GM12891 (cell line): ENCODE data around the gene JUN.

ENCODE experiments used
- PAX5 ChIP-seq: IDR thresholded peaks from 2 replicates; pipeline ENCODE4 v1.6.1; 2011; ENCODE audit warnings: low read length, moderate library complexity, mild to moderate bottlenecking; ENCODE audit not compliant: insufficient read depth, severe bottlenecking
- POLR2A ChIP-seq: IDR thresholded peaks from 2 replicates; pipeline ENCODE4 v1.6.1; 2011; ENCODE audit warnings: low read depth, low read length, control low read depth
- POLR2AphosphoS5 ChIP-seq: IDR thresholded peaks from 2 replicates; pipeline ENCODE4 v1.6.1; 2011; ENCODE audit warnings: low read depth, low read length, control low read depth
- POU2F2 ChIP-seq: IDR thresholded peaks from 2 replicates; pipeline ENCODE4 v1.6.1; 2011; ENCODE audit warnings: low read depth, mild to moderate bottlenecking, control low read depth, low read length, moderate library complexity
- SPI1 ChIP-seq: IDR thresholded peaks from 2 replicates; pipeline ENCODE4 v1.6.1; 2011; ENCODE audit warnings: low read depth, low read length, control low read depth
- TAF1 ChIP-seq: IDR thresholded peaks from 2 replicates; pipeline ENCODE4 v1.6.1; 2011; ENCODE audit warnings: low read depth, low read length, control low read depth

DNA sequence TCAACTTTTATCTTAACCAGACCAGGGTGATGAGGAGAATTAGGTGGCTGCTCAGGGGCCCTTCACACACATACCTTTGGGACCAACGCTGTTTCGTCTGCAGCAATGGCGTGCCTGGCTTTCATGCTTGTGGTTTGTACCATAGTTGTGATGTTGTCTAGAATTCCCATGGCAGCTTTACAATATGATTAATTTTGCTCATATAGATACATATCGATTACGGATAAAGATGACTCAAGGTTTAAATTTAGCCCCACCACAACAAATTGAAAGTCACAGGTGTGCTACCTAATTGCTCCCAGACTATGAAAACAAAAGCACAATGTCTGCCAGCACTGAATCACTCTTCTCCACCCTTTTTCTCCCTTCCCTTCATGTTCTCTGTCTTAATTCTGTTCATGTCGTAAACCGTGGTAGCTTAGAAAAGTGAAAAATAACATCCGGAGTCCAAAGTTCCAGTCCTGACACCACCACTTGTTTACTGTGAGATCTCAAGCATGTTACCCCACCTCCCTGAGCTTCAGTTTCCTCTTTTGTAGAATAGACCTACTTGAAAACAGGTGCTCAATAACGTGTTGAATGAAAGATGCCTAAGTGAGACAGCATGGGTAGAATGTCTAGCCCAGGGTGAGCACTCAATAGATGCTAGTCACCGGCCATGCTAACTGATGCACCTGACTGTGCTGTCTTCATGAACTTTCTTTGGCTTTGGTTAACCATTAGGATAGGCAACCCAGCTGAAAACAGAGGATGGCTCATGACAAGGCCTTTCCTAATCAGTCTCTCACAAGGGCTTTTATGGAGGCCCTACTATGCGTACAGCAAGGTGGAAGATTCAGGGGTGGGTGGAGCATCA, 22.1 kb upstream of the JUN start:
- TF ChIP-seq TAF1 (no peak), POLR2A (no peak), PAX5 (no peak), POLR2AphosphoS5 (no peak), SPI1 (no peak), POU2F2 (no peak)
